Islet precursor cell (in vitro differentiated cells): ENCODE data around the gene IRAK1.

Source experiments
- DNase-seq: peaks from one replicate; pipeline ENCODE4 v3.0.0-alpha.2; 2018

The IRAK1 gene

GRCh38 chrX:154040307-154040756, 20.6 kb upstream of the IRAK1 start:
- no peak for DNase-seq

- DNase-seq, result no peak
Measured at GRCh38 chrX:154039577-154039976, 19.9 kb upstream of the IRAK1 start.

GRCh38 chrX:154038656-154039055, 19.0 kb upstream of the IRAK1 start:
- no peak for DNase-seq

GRCh38 chrX:154037754-154038153, 18.1 kb upstream of the IRAK1 start:
- DNase-seq, result no peak

GRCh38 chrX:154036513-154036912, 16.8 kb upstream of the IRAK1 start:
- no peak for DNase-seq

GRCh38 chrX:154033848-154034247, 14.1 kb upstream of the IRAK1 start:
- DNase-seq, result no peak

GRCh38 chrX:154032653-154033052, 13.0 kb upstream of the IRAK1 start:
- no peak for DNase-seq

- DNase-seq, result no peak
Measured at GRCh38 chrX:154032160-154032559, 12.5 kb upstream of the IRAK1 start.

GRCh38 chrX:154030715-154031305, 11.1 kb upstream of the IRAK1 start:
- DNase-seq, result no peak

GRCh38 chrX:154030266-154030665, 10.6 kb upstream of the IRAK1 start:
- no peak for DNase-seq

GRCh38 chrX:154029439-154029838, 9.7 kb upstream of the IRAK1 start:
- DNase-seq, result no peak

- no peak for DNase-seq
Measured at GRCh38 chrX:154028502-154029184, 8.9 kb upstream of the IRAK1 start.

GRCh38 chrX:154027986-154028385, 8.3 kb upstream of the IRAK1 start:
- no peak for DNase-seq

GRCh38 chrX:154027022-154027402, 7.3 kb upstream of the IRAK1 start:
- DNase-seq, result no peak

GRCh38 chrX:154026136-154027021, 6.7 kb upstream of the IRAK1 start:
- DNase-seq, result no peak

GRCh38 chrX:154025230-154025629, 5.5 kb upstream of the IRAK1 start:
- no peak for DNase-seq

- no peak for DNase-seq
Measured at GRCh38 chrX:154024271-154024670, 4.6 kb upstream of the IRAK1 start.

GRCh38 chrX:154023276-154024000, 3.7 kb upstream of the IRAK1 start:
- no peak for DNase-seq

GRCh38 chrX:154022108-154022507, 2.4 kb upstream of the IRAK1 start:
- no peak for DNase-seq

GRCh38 chrX:154021131-154021611, 1.5 kb upstream of the IRAK1 start:
- peak; percentile 69 for DNase-seq

- DNase-seq, result no peak
Measured at GRCh38 chrX:154020536-154021115, 924 bp upstream of the IRAK1 start.

- no peak for DNase-seq
Measured at GRCh38 chrX:154019061-154019621, 561 bp downstream of the IRAK1 start.
